T follicular helper cell (primary cell): ENCODE measurements around the gene TAS1R3.
"Not testable (repeated sequence)": the region's sequence is repeated elsewhere in the genome, so short reads cannot be mapped to it uniquely, and the experiment has no call there.

Experiments
- DNase-seq: peaks from one replicate; pipeline ENCODE4 v3.0.0-alpha.2; 2020; ENCODE audit warnings: low read depth

The TAS1R3 gene

GRCh38 chr1:1354271-1355247 is 23.5 kb downstream of the TAS1R3 start:
- DNase-seq: no peak

GRCh38 chr1:1355416-1355815 is 24.3 kb downstream of the TAS1R3 start:
- DNase-seq: no peak

- DNase-seq: no peak
These were observed 25.2 kb downstream of the TAS1R3 start for GRCh38 chr1:1356166-1356795.

- no peak for DNase-seq
These were observed 25.8 kb downstream of the TAS1R3 start for GRCh38 chr1:1356796-1357401.

- no peak for DNase-seq
These were observed 26.9 kb downstream of the TAS1R3 start for GRCh38 chr1:1357871-1358432.

GRCh38 chr1:1358433-1359271 is 27.6 kb downstream of the TAS1R3 start, which contains the start of gene MXRA8:
Gene MXRA8, minus strand, starts transcription at chr1:1358555. Its CDS starts 51 bp downstream, at chr1:1358504.
- no peak for DNase-seq

GRCh38 chr1:1359308-1359663 is 28.2 kb downstream of the TAS1R3 start:
- no peak for DNase-seq

- no peak for DNase-seq
These were observed 28.8 kb downstream of the TAS1R3 start for GRCh38 chr1:1359664-1360468.

- DNase-seq: no peak
These were observed 29.6 kb downstream of the TAS1R3 start for GRCh38 chr1:1360506-1361169.

GRCh38 chr1:1361233-1361981 is 30.3 kb downstream of the TAS1R3 start:
- DNase-seq: no peak

GRCh38 chr1:1361982-1362423 is 30.9 kb downstream of the TAS1R3 start:
- no peak for DNase-seq

GRCh38 chr1:1364266-1364665 is 33.2 kb downstream of the TAS1R3 start:
- DNase-seq: no peak

- DNase-seq: no peak
These were observed 35.0 kb downstream of the TAS1R3 start for GRCh38 chr1:1365875-1366698.

- DNase-seq: no peak
These were observed 35.6 kb downstream of the TAS1R3 start for GRCh38 chr1:1366699-1367066.

- DNase-seq: no peak
These were observed 36.2 kb downstream of the TAS1R3 start for GRCh38 chr1:1367315-1367714.

GRCh38 chr1:1370094-1370493 is 39.0 kb downstream of the TAS1R3 start:
- not testable (repeated sequence) for DNase-seq

- no peak for DNase-seq
These were observed 39.8 kb downstream of the TAS1R3 start for GRCh38 chr1:1370771-1371300.

- DNase-seq: peak; percentile 67
These were observed 40.3 kb downstream of the TAS1R3 start for GRCh38 chr1:1371364-1371745.
